ENCODE measurements around the gene KIAA0040.

GRCh38 chr1:175232335-175232734, 39.8 kb upstream of the KIAA0040 start:
- TF ChIP-seq POLR2AphosphoS5 (IDR thresholded peaks at IDR 0.05): no peak
- TF ChIP-seq REST (IDR thresholded peaks at IDR 0.05; ENCODE audit: borderline replicate concordance): no peak
- TF ChIP-seq CTCF (IDR thresholded peaks at IDR 0.05; ENCODE audit: poor library complexity, severe bottlenecking): no peak
